ENCODE results near the gene PYDC2. TPM values are rescaled to one million over a fixed set of nuclear protein-coding genes. Genes with fewer than 3 reads are reported as not detected.

PYDC2 gene
- not detected in 2 replicates for total RNA-seq (ENCODE audit: low replicate concordance)
- long read RNA-seq = 0 reads

GRCh38 chr3:191461113-191461595 is at the start of gene PYDC2:
PYDC2 (plus strand) TSS chr3:191461163; CDS start chr3:191461163, 0 bp downstream.
- H3K36me3 Mint-ChIP-seq = no peaks in the 10 kb centered on the region

GRCh38 chr3:191412759-191413158 is 48.2 kb upstream of the PYDC2 start:
- Mint-ChIP-seq H3K9me3 (peaks cover 12% of the 10 kb centered on the region), H3K4me3 (no peak overlapping the region), H3K27ac (no peak overlapping the region), H3K27me3 (peaks cover 3% of the 10 kb centered on the region), H3K4me1 (ENCODE audit: unreplicated experiment) (no peaks in the 10 kb centered on the region), H3K36me3 (no peaks in the 10 kb centered on the region)
- no peak for DNase-seq (ENCODE audit: extremely low spot score, unreplicated experiment)
- TF ChIP-seq, protein P1, sequence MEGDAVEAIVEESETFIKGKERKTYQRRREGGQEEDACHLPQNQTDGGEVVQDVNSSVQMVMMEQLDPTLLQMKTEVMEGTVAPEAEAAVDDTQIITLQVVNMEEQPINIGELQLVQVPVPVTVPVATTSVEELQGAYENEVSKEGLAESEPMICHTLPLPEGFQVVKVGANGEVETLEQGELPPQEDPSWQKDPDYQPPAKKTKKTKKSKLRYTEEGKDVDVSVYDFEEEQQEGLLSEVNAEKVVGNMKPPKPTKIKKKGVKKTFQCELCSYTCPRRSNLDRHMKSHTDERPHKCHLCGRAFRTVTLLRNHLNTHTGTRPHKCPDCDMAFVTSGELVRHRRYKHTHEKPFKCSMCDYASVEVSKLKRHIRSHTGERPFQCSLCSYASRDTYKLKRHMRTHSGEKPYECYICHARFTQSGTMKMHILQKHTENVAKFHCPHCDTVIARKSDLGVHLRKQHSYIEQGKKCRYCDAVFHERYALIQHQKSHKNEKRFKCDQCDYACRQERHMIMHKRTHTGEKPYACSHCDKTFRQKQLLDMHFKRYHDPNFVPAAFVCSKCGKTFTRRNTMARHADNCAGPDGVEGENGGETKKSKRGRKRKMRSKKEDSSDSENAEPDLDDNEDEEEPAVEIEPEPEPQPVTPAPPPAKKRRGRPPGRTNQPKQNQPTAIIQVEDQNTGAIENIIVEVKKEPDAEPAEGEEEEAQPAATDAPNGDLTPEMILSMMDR (conservative IDR thresholded peaks at IDR 0.05) = no peak

More at GRCh38 chr3:191461113-191461595, at the start of gene PYDC2:
- Mint-ChIP-seq H3K9me3 (no peaks in the 10 kb centered on the region), H3K4me3 (no peak within 1 kb of the TSS), H3K4me1 (ENCODE audit: unreplicated experiment) (no peaks in the 10 kb centered on the region), H3K27ac (no peak within 1 kb of the TSS), H3K27me3 (no peaks in the 10 kb centered on the region)
- DNase-seq (ENCODE audit: extremely low spot score, unreplicated experiment) = no peak
- TF ChIP-seq, protein P1 (conservative IDR thresholded peaks at IDR 0.05) = no peak

- Mint-ChIP-seq H3K9me3 (peaks cover 12% of the 10 kb centered on the region), H3K27ac (no peak overlapping the region), H3K4me3 (no peak overlapping the region), H3K4me1 (ENCODE audit: unreplicated experiment) (no peaks in the 10 kb centered on the region), H3K27me3 (peaks cover 3% of the 10 kb centered on the region), H3K36me3 (no peaks in the 10 kb centered on the region)
- TF ChIP-seq, protein P1 (conservative IDR thresholded peaks at IDR 0.05) = no peak
- no peak for DNase-seq (ENCODE audit: extremely low spot score, unreplicated experiment)
Measured at GRCh38 chr3:191414286-191414685, 46.7 kb upstream of the PYDC2 start.

DNA sequence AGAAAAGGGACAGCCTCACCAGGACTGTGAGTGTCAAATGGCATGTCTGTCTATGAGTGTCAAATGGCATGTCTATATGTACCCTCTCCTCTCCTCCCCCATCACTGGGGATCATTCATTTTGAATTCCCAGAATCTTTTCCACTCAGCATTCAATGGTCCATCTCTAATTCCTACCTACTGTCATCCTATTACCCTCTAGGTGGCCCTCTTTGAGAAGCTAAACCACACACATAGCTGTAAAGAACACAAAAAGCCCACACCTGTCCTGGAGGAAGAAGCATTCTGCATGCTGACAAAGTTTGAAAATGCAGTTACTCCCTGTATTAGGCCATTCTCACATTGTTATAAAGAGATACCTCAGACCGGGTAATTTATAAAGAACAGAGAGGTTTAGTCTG is 46.2 kb upstream of the PYDC2 start:
- DNase-seq (ENCODE audit: extremely low spot score, unreplicated experiment) = no peak
- Mint-ChIP-seq H3K4me3 (no peak overlapping the region), H3K27ac (no peak overlapping the region), H3K9me3 (peaks cover 10% of the 10 kb centered on the region), H3K27me3 (peaks cover 3% of the 10 kb centered on the region), H3K36me3 (no peaks in the 10 kb centered on the region), H3K4me1 (ENCODE audit: unreplicated experiment) (no peaks in the 10 kb centered on the region)
- TF ChIP-seq, protein P1 (conservative IDR thresholded peaks at IDR 0.05) = no peak

DNA sequence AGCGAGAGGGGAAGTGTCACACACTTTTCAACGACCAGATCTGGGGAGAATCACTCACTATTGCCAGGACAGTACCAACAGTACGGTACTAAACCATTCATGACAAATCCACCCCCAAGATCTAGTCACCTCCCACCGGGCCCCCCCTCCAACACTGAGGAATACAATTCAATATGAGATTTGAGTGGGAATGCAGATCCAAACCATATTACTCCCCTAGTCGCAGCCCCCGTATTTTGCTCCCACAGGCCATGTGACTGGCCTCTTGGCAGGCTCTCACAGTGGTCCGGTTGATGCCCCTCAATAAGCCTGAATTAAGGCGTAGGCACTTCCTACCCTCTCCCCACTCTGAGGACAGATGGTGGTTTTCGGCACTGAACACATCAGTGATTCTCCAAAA is 45.4 kb upstream of the PYDC2 start:
- Mint-ChIP-seq H3K9me3 (peaks cover 4% of the 10 kb centered on the region), H3K4me1 (ENCODE audit: unreplicated experiment) (no peaks in the 10 kb centered on the region), H3K27me3 (peaks cover 3% of the 10 kb centered on the region), H3K36me3 (no peaks in the 10 kb centered on the region), H3K4me3 (no peak overlapping the region), H3K27ac (no peak overlapping the region)
- DNase-seq (ENCODE audit: extremely low spot score, unreplicated experiment) = no peak
- TF ChIP-seq, protein P1 (conservative IDR thresholded peaks at IDR 0.05) = no peak

DNA sequence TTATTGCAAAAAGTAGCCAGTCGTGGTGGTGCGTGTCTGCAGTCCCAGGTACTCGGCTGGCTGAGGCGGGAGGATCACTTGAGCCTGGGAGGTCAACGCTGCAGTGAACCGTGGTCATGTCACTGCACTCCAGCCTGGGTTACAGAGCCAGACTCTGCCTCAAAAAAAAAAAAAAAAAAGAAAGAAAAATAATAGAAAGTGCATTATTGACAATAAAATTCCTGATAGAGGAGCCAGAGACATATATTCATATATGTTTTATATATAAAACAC is 43.6 kb upstream of the PYDC2 start:
- TF ChIP-seq, protein P1 (conservative IDR thresholded peaks at IDR 0.05) = no peak
- Mint-ChIP-seq H3K27me3 (peaks cover 3% of the 10 kb centered on the region), H3K36me3 (no peaks in the 10 kb centered on the region), H3K4me1 (ENCODE audit: unreplicated experiment) (no peaks in the 10 kb centered on the region), H3K9me3 (peaks cover 4% of the 10 kb centered on the region), H3K4me3 (no peak overlapping the region), H3K27ac (peak overlapping the region; percentile 24)
- DNase-seq (ENCODE audit: extremely low spot score, unreplicated experiment) = no peak

All from type B pancreatic cell (in vitro differentiated cells).